ENCODE data around the gene SULT2B1.

The SULT2B1 gene

GRCh38 chr19:48548253-48548911, 3.6 kb upstream of the SULT2B1 start:
- no peak for TF ChIP-seq CTCF (IDR thresholded peaks at IDR 0.05)

- TF ChIP-seq CTCF (IDR thresholded peaks at IDR 0.05), result no peak
Measured at GRCh38 chr19:48549380-48549779, 2.6 kb upstream of the SULT2B1 start.

- TF ChIP-seq CTCF (IDR thresholded peaks at IDR 0.05), result no peak
Measured at GRCh38 chr19:48552406-48553322, 692 bp downstream of the SULT2B1 start.

GRCh38 chr19:48553676-48554384, 1.9 kb downstream of the SULT2B1 start:
- TF ChIP-seq CTCF (IDR thresholded peaks at IDR 0.05), result no peak

- TF ChIP-seq CTCF (IDR thresholded peaks at IDR 0.05), result no peak
Measured at GRCh38 chr19:48554385-48555091, 2.6 kb downstream of the SULT2B1 start.

- no peak for TF ChIP-seq CTCF (IDR thresholded peaks at IDR 0.05)
Measured at GRCh38 chr19:48556163-48556562, 4.2 kb downstream of the SULT2B1 start.

- no peak for TF ChIP-seq CTCF (IDR thresholded peaks at IDR 0.05)
Measured at GRCh38 chr19:48556825-48557224, 4.9 kb downstream of the SULT2B1 start.
